Activated B cell treated with CpG ODN at 0.5 μM for 24 hours (primary cell): ENCODE measurements around the gene G6PC1. TPM values are rescaled to one million over a fixed set of nuclear protein-coding genes. Genes with fewer than 3 reads are reported as not detected.
"Not testable (repeated sequence)": the region's sequence is repeated elsewhere in the genome, so short reads cannot be mapped to it uniquely, and the experiment has no call there.

Experiments
- ATAC-seq: fragments of 200-7000 bp; cut with Tn5 transposase; one replicate; pipeline ENCODE4 v1.10.0; 2021; ENCODE audit warnings: low read depth, mild to moderate bottlenecking, moderate library complexity
- CTCF ChIA-PET: fragments of 350-600 bp; sonication (Branson Sonifier 250); formaldehyde crosslinking; loops from one replicate; lab custom pipeline; 2021; ENCODE audit warnings: antibody characterized with exemption; lab: Charles Lee
- POLR2A ChIA-PET: fragments of 350-600 bp; sonication (Branson Sonifier 250); formaldehyde crosslinking; loops from one replicate; lab custom pipeline; 2021; ENCODE audit warnings: antibody characterized with exemption; lab: Charles Lee
- DNase-seq: peaks from one replicate; pipeline ENCODE4 v3.0.0; 2022
- H3K27ac Mint-ChIP-seq: one replicate; pipeline ENCODE4 v1.8.0; 2020; ENCODE audit warnings: mixed read lengths
- H3K27me3 Mint-ChIP-seq: one replicate; pipeline ENCODE4 v1.8.0; 2021; ENCODE audit warnings: mixed read lengths
- H3K36me3 Mint-ChIP-seq: one replicate; pipeline ENCODE4 v1.8.0; 2021; ENCODE audit warnings: low read depth, mixed read lengths
- H3K4me1 Mint-ChIP-seq: one replicate; pipeline ENCODE4 v1.8.0; 2021; ENCODE audit warnings: mixed read lengths
- H3K4me3 Mint-ChIP-seq: one replicate; pipeline ENCODE4 v1.8.0; 2020; ENCODE audit warnings: mild to moderate bottlenecking, mixed read lengths
- H3K9me3 Mint-ChIP-seq: one replicate; pipeline ENCODE4 v1.8.0; 2020; ENCODE audit warnings: mixed read lengths
- CTCF ChIP-seq: fragments of 200-600 bp; IDR thresholded peaks from one replicate; pipeline ENCODE4 v1.8.0; 2022; ENCODE audit warnings: antibody characterized with exemption, mild to moderate bottlenecking
- intact Hi-C: fragments of 100-400 bp; cut with micrococcal nuclease; formaldehyde crosslinking; loops from one replicate; pipeline ENCODE4 v1.15.1; 2024
- total RNA-seq: library from RNA; stranded (reverse); gene quantifications from 2 replicates; pipeline ENCODE4 v1.2.3, GENCODE V29; 2022

The G6PC1 gene
- total RNA-seq, 1 donor from 2014 or later: not detected

GRCh38 chr17:42878123-42878880 lies 22.3 kb upstream of the G6PC1 start:
- H3K4me3 Mint-ChIP-seq: no peak overlapping the region
- H3K27ac Mint-ChIP-seq: no peak overlapping the region
- no peaks in the 10 kb centered on the region for H3K36me3 Mint-ChIP-seq
- intact Hi-C loops: no loop called here
- ChIA-PET POLR2A (no interaction called here), CTCF (no interaction called here)
- no peak for TF ChIP-seq CTCF
- DNase-seq (no peak), ATAC-seq (no peak)
- peaks cover 17% of the 10 kb centered on the region for H3K27me3 Mint-ChIP-seq
- H3K4me1 Mint-ChIP-seq: no peaks in the 10 kb centered on the region
- H3K9me3 Mint-ChIP-seq: no peaks in the 10 kb centered on the region

GRCh38 chr17:42878924-42879595 lies 21.5 kb upstream of the G6PC1 start:
- H3K36me3 Mint-ChIP-seq: no peaks in the 10 kb centered on the region
- DNase-seq (no peak), ATAC-seq (no peak)
- no peak overlapping the region for H3K27ac Mint-ChIP-seq
- H3K4me3 Mint-ChIP-seq: no peak overlapping the region
- no peaks in the 10 kb centered on the region for H3K4me1 Mint-ChIP-seq
- ChIA-PET POLR2A (no interaction called here), CTCF (no interaction called here)
- no peaks in the 10 kb centered on the region for H3K9me3 Mint-ChIP-seq
- no peak for TF ChIP-seq CTCF
- H3K27me3 Mint-ChIP-seq: peaks cover 15% of the 10 kb centered on the region
- intact Hi-C loops: no loop called here

- Mint-ChIP-seq H3K4me1 (no peaks in the 10 kb centered on the region), H3K27me3 (peaks cover 15% of the 10 kb centered on the region), H3K9me3 (no peaks in the 10 kb centered on the region), H3K4me3 (no peak overlapping the region), H3K36me3 (no peaks in the 10 kb centered on the region), H3K27ac (no peak overlapping the region)
- intact Hi-C loops: no loop called here
- ATAC-seq (no peak), DNase-seq (no peak)
- TF ChIP-seq CTCF: no peak
- CTCF ChIA-PET: no interaction called here
- POLR2A ChIA-PET: no interaction called here
Measured at GRCh38 chr17:42879596-42879985, 21.0 kb upstream of the G6PC1 start.

- intact Hi-C loops: no loop called here
- ATAC-seq (no peak), DNase-seq (no peak)
- POLR2A ChIA-PET: interaction anchor here (0.6 kb wide), 1 partner anchor 322 kb away, joined by 3 read pairs; no protein-coding TSS in a partner anchor
- no peak overlapping the region for H3K4me3 Mint-ChIP-seq
- peaks cover 15% of the 10 kb centered on the region for H3K27me3 Mint-ChIP-seq
- no peak for TF ChIP-seq CTCF
- H3K9me3 Mint-ChIP-seq: no peaks in the 10 kb centered on the region
- no peaks in the 10 kb centered on the region for H3K36me3 Mint-ChIP-seq
- CTCF ChIA-PET: no interaction called here
- no peak overlapping the region for H3K27ac Mint-ChIP-seq
- H3K4me1 Mint-ChIP-seq: no peaks in the 10 kb centered on the region
Measured at GRCh38 chr17:42880776-42881310, 19.8 kb upstream of the G6PC1 start.

- DNase-seq, H3K27ac Mint-ChIP-seq, CTCF ChIA-PET, H3K36me3 Mint-ChIP-seq, H3K4me3 Mint-ChIP-seq, intact Hi-C loops, H3K9me3 Mint-ChIP-seq, H3K4me1 Mint-ChIP-seq, ATAC-seq: not testable (repeated sequence)
- POLR2A ChIA-PET: interaction anchor here (0.6 kb wide), 1 partner anchor 321 kb away, joined by 3 read pairs; no protein-coding TSS in a partner anchor
- peaks cover 15% of the 10 kb centered on the region for H3K27me3 Mint-ChIP-seq
Measured at GRCh38 chr17:42881706-42882105, 18.9 kb upstream of the G6PC1 start.
